ENCODE results near the gene SLC30A2. TPM values are rescaled to one million over a fixed set of nuclear protein-coding genes. Genes with fewer than 3 reads are reported as not detected.

Gene SLC30A2
- total and polyA plus RNA-seq, 2 of the 13 experiments (the other 11 are each of a cell fraction or from before 2014, with no cell fraction given) = not detected

DNA sequence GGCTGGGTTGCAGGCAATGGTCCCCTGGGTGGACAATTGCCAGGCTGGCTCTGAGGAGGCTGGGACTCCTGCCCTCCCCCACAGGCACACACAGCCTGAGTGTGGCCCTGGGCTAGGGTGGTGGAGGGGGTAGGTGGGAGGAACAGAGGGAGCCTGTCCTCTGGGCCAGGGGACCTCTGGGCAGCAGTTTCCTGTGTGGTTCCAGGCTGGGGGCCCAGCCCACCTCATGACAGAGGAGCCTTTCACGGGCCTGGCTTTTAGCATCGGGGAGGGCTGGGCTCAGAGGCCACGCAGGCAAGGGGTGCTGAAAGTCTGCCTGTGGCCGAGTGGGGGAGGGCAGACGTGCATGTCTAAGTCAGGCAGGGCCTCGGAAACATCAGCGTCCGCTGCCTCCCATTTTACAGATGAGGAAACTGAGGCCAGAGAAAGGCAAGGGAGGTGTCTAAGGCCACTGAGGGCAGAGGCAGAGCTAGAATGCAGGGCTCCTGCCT is 17.4 kb downstream of the SLC30A2 start (continued):
- TF ChIP-seq, protein P1, sequence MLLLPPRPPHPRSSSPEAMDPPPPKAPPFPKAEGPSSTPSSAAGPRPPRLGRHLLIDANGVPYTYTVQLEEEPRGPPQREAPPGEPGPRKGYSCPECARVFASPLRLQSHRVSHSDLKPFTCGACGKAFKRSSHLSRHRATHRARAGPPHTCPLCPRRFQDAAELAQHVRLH (CRISPR knock-in tag; IDR thresholded peaks at IDR 0.05; ENCODE audit: borderline replicate concordance, low read depth) = peak; percentile 60; the same call in 1 of the 2 replicates
- TF ChIP-seq, protein P2, sequence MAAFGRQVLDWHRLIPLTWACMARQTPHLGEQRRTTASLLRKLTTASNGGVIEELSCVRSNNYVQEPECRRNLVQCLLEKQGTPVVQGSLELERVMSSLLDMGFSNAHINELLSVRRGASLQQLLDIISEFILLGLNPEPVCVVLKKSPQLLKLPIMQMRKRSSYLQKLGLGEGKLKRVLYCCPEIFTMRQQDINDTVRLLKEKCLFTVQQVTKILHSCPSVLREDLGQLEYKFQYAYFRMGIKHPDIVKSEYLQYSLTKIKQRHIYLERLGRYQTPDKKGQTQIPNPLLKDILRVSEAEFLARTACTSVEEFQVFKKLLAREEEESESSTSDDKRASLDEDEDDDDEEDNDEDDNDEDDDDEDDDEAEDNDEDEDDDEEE (CRISPR knock-in tag; IDR thresholded peaks at IDR 0.05) = no peak
- TF ChIP-seq CHD4 (IDR thresholded peaks at IDR 0.05; ENCODE audit: borderline replicate concordance, low read length) (0 out of 2 replicates have a peak, but pooled peaks have one; percentile 33), ARNTL (CRISPR knock-in tag; IDR thresholded peaks at IDR 0.05) (0 out of 2 replicates have a peak, but pooled peaks have one; percentile 41), ZNF383 (CRISPR knock-in tag; IDR thresholded peaks at IDR 0.05; ENCODE audit: borderline replicate concordance) (no peak), ZNF101 (CRISPR knock-in tag; IDR thresholded peaks at IDR 0.05; ENCODE audit: borderline replicate concordance, low read depth) (no peak), ZNF788 (CRISPR knock-in tag; IDR thresholded peaks at IDR 0.05; ENCODE audit: borderline replicate concordance) (peak; percentile 49; the same call in 1 of the 2 replicates), ZNF792 (CRISPR knock-in tag; IDR thresholded peaks at IDR 0.05) (no peak), SSRP1 (CRISPR knock-in tag; IDR thresholded peaks at IDR 0.05) (no peak), SAFB2 (CRISPR knock-in tag; IDR thresholded peaks at IDR 0.05; ENCODE audit: borderline replicate concordance, low read depth) (no peak), NFE2 (CRISPR knock-in tag; IDR thresholded peaks at IDR 0.05) (no peak), ONECUT2 (CRISPR knock-in tag; IDR thresholded peaks at IDR 0.05) (no peak), ZMYM2 (CRISPR knock-in tag; IDR thresholded peaks at IDR 0.05) (peak; percentile 77), ZNF720 (CRISPR knock-in tag; IDR thresholded peaks at IDR 0.05) (no peak), SMAD3 (CRISPR knock-in tag; IDR thresholded peaks at IDR 0.05) (0 out of 2 replicates have a peak, but pooled peaks have one; percentile 23), ZNF567 (CRISPR knock-in tag; IDR thresholded peaks at IDR 0.05; ENCODE audit: borderline replicate concordance) (0 out of 2 replicates have a peak, but pooled peaks have one; percentile 28), SAP130 (CRISPR knock-in tag; IDR thresholded peaks at IDR 0.05; ENCODE audit: low read depth) (peak; percentile 53), ZNF672 (CRISPR knock-in tag; IDR thresholded peaks at IDR 0.05) (no peak), HMG20A (CRISPR knock-in tag; IDR thresholded peaks at IDR 0.05; ENCODE audit: borderline replicate concordance) (peak; percentile 25; the same call in 1 of the 2 replicates), PHF5A (CRISPR knock-in tag; IDR thresholded peaks at IDR 0.05; ENCODE audit: low read depth, unreplicated experiment) (no peak), ARNT (IDR thresholded peaks at IDR 0.05) (no peak), NR0B2 (CRISPR knock-in tag; IDR thresholded peaks at IDR 0.05) (no peak), CHCHD3 (CRISPR knock-in tag; IDR thresholded peaks at IDR 0.05) (no peak), SNAI1 (CRISPR knock-in tag; IDR thresholded peaks at IDR 0.05; ENCODE audit: borderline replicate concordance) (no peak)
- TF ChIP-seq, protein P3, sequence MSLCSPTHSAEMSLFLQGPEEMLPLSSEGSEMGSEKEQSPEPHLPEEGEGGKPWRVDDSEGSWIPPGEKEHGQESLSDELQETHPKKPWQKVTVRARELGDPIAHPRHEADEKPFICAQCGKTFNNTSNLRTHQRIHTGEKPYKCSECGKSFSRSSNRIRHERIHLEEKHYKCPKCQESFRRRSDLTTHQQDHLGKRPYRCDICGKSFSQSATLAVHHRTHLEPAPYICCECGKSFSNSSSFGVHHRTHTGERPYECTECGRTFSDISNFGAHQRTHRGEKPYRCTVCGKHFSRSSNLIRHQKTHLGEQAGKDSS (CRISPR knock-in tag; IDR thresholded peaks at IDR 0.05; ENCODE audit: borderline replicate concordance, low read depth) = 0 out of 2 replicates have a peak, but pooled peaks have one; percentile 25
- TF ChIP-seq, protein P4, sequence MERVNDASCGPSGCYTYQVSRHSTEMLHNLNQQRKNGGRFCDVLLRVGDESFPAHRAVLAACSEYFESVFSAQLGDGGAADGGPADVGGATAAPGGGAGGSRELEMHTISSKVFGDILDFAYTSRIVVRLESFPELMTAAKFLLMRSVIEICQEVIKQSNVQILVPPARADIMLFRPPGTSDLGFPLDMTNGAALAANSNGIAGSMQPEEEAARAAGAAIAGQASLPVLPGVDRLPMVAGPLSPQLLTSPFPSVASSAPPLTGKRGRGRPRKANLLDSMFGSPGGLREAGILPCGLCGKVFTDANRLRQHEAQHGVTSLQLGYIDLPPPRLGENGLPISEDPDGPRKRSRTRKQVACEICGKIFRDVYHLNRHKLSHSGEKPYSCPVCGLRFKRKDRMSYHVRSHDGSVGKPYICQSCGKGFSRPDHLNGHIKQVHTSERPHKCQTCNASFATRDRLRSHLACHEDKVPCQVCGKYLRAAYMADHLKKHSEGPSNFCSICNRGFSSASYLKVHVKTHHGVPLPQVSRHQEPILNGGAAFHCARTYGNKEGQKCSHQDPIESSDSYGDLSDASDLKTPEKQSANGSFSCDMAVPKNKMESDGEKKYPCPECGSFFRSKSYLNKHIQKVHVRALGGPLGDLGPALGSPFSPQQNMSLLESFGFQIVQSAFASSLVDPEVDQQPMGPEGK (CRISPR knock-in tag; IDR thresholded peaks at IDR 0.05) = peak; percentile 97
